HepG2 (cell line): Measurements from ENCODE around the gene KIAA0232. TPM values are rescaled to one million over a fixed set of nuclear protein-coding genes. Genes with fewer than 3 reads are reported as not detected.
A peak's percentile ranks its signal among the peaks of the same experiment; 100 is the strongest.

ENCODE experiments used
- CREM ChIP-seq, 2 experiments: sonication (generic) in 1 of 2; formaldehyde crosslinking in 1 of 2; IDR thresholded peaks; 2 replicates each; pipeline versions ENCODE4 v1.4.0 to v1.6.1; 2016 to 2020; ENCODE audit warnings: antibody characterized with exemption in 1 of 2, mild to moderate bottlenecking in 1 of 2, missing genetic modification reagents in 1 of 2
- EHMT2 ChIP-seq: fragments of 200-600 bp; sonication (generic); IDR thresholded peaks from 2 replicates; pipeline ENCODE4 v1.7.0; 2017; ENCODE audit warnings: antibody characterized with exemption, low read depth, low read length, borderline replicate concordance
- GABPB1 ChIP-seq: IDR thresholded peaks from 2 replicates; pipeline ENCODE4 v1.6.1; 2016; ENCODE audit warnings: mild to moderate bottlenecking, missing genetic modification reagents, moderate library complexity, missing compliant biosample characterization
- HNRNPLL ChIP-seq: fragments of 200-400 bp; formaldehyde crosslinking; IDR thresholded peaks from 2 replicates; pipeline ENCODE4 v1.6.1; 2017; ENCODE audit warnings: mild to moderate bottlenecking, low read depth, low read length; ENCODE audit not compliant: poor library complexity, severe bottlenecking
- KLF13 ChIP-seq: sonication (generic); formaldehyde crosslinking; IDR thresholded peaks from 2 replicates; pipeline ENCODE4 v1.4.0; 2020; ENCODE audit warnings: mild to moderate bottlenecking, missing genetic modification reagents
- MAFG ChIP-seq: sonication (generic); formaldehyde crosslinking; IDR thresholded peaks from 2 replicates; pipeline ENCODE4 v1.5.1; 2020; ENCODE audit warnings: mild to moderate bottlenecking, missing genetic modification reagents
- MTF1 ChIP-seq: sonication (generic); formaldehyde crosslinking; IDR thresholded peaks from 2 replicates; pipeline ENCODE4 v1.5.0; 2020; ENCODE audit warnings: missing genetic modification reagents
- MXI1 ChIP-seq: IDR thresholded peaks from 3 replicates; pipeline ENCODE4 v1.6.1; 2012; ENCODE audit warnings: low read depth, low read length, inconsistent platforms, borderline replicate concordance
- PCBP1 ChIP-seq: fragments of 200-400 bp; formaldehyde crosslinking; IDR thresholded peaks from 2 replicates; pipeline ENCODE4 v1.6.1; 2017; ENCODE audit warnings: mild to moderate bottlenecking, low read depth, low read length, borderline replicate concordance
- RBFOX2 ChIP-seq: fragments of 200-400 bp; formaldehyde crosslinking; IDR thresholded peaks from 2 replicates; pipeline ENCODE4 v1.6.1; 2017; ENCODE audit warnings: low read depth, mild to moderate bottlenecking, low read length
- SAP130 ChIP-seq: IDR thresholded peaks from 2 replicates; pipeline ENCODE4 v1.6.1; 2016; ENCODE audit warnings: low read depth
- SRSF1 ChIP-seq: fragments of 200-400 bp; formaldehyde crosslinking; optimal IDR thresholded peaks from 2 replicates; pipeline ENCODE3; 2017; ENCODE audit warnings: mild to moderate bottlenecking, low read depth, low read length, moderate library complexity
- ZFP82 ChIP-seq: sonication (generic); formaldehyde crosslinking; IDR thresholded peaks from 2 replicates; pipeline ENCODE4 v1.5.1; 2020; ENCODE audit warnings: mild to moderate bottlenecking, missing genetic modification reagents, borderline replicate concordance
- ZNF263 ChIP-seq: sonication (generic); formaldehyde crosslinking; IDR thresholded peaks from 2 replicates; pipeline ENCODE4 v1.4.0; 2020; ENCODE audit warnings: missing genetic modification reagents
- ZNF335 ChIP-seq: sonication (generic); formaldehyde crosslinking; IDR thresholded peaks from 2 replicates; pipeline ENCODE4 v1.4.0; 2020; ENCODE audit warnings: missing genetic modification reagents
- ZNF33A ChIP-seq: sonication (generic); formaldehyde crosslinking; IDR thresholded peaks from 2 replicates; pipeline ENCODE4 v1.5.1; 2020; ENCODE audit warnings: missing genetic modification reagents, mild to moderate bottlenecking, moderate library complexity, borderline replicate concordance
- ZNF772 ChIP-seq: sonication (generic); formaldehyde crosslinking; IDR thresholded peaks from 2 replicates; pipeline ENCODE4 v1.5.0; 2020; ENCODE audit warnings: mild to moderate bottlenecking, missing genetic modification reagents
- ZNF841 ChIP-seq: sonication (generic); formaldehyde crosslinking; IDR thresholded peaks from 2 replicates; pipeline ENCODE4 v1.8.1; 2023; ENCODE audit warnings: missing genetic modification reagents, borderline replicate concordance
- polyA plus RNA-seq, 8 experiments: library from polyadenylated mRNA; depleted of rRNA in 3 of 8; stranded (reverse) in 7 of 8; unstranded in 1 of 8; fragments of >200 nt; fragmentation: Illumina TruSeq in 4 of 8; extraction: Trizol in 4 of 8; gene quantifications; 2 replicates each; pipeline versions ENCODE4 v1.2.1 to v1.2.3, GENCODE V29; 2011 to 2016; ENCODE audit warnings: low read depth in 4 of 8, missing spikeins in 1 of 8, mixed read lengths in 1 of 8; ENCODE audit not compliant: insufficient read depth in 1 of 8
- total RNA-seq, 5 experiments: library from RNA; depleted of rRNA; stranded (reverse); fragments of >200 nt; fragmentation: Illumina TruSeq; extraction: Trizol; gene quantifications; 2 replicates each; pipeline ENCODE4 v1.2.3, GENCODE V29; 2016; ENCODE audit warnings: low read depth in 1 of 5
- TF ChIP-seq, protein P1 (sequence below): sonication (generic); formaldehyde crosslinking; IDR thresholded peaks from 2 replicates; pipeline ENCODE4 v1.5.1; 2020; ENCODE audit warnings: mild to moderate bottlenecking, missing genetic modification reagents, moderate library complexity
- TF ChIP-seq, protein P2 (sequence below): IDR thresholded peaks from 2 replicates; pipeline ENCODE4 v1.6.1; 2016; ENCODE audit warnings: missing genetic modification reagents, missing compliant biosample characterization
- TF ChIP-seq, protein P3 (sequence below): sonication (generic); formaldehyde crosslinking; IDR thresholded peaks from 2 replicates; pipeline ENCODE4 v1.4.0; 2020; ENCODE audit warnings: missing genetic modification reagents
- TF ChIP-seq, protein P4 (sequence below): sonication (generic); formaldehyde crosslinking; IDR thresholded peaks from 2 replicates; pipeline ENCODE4 v1.4.0; 2020; ENCODE audit warnings: missing genetic modification reagents

Gene KIAA0232
- total and polyA plus RNA-seq, 2 of the 13 experiments (the other 11 are each of a cell fraction or from before 2014, with no cell fraction given): 7.8 to 17.1 TPM

- TF ChIP-seq MXI1: peak; percentile 42; the same call in 1 of the 3 replicates
- no peak for TF ChIP-seq ZNF335
- no peak for TF ChIP-seq MAFG (CRISPR knock-in tag)
- no peak for TF ChIP-seq MTF1 (CRISPR knock-in tag)
- no peak for TF ChIP-seq ZNF841 (CRISPR knock-in tag)
- TF ChIP-seq ZNF33A (CRISPR knock-in tag): no peak
- 0 out of 2 replicates have a peak, but pooled peaks have one; percentile 17 for TF ChIP-seq RBFOX2
- no peak for TF ChIP-seq SRSF1
- no peak for TF ChIP-seq HNRNPLL
- TF ChIP-seq EHMT2: no peak
- TF ChIP-seq ZFP82 (CRISPR knock-in tag): no peak
- TF ChIP-seq PCBP1: no peak
- TF ChIP-seq, protein P1, sequence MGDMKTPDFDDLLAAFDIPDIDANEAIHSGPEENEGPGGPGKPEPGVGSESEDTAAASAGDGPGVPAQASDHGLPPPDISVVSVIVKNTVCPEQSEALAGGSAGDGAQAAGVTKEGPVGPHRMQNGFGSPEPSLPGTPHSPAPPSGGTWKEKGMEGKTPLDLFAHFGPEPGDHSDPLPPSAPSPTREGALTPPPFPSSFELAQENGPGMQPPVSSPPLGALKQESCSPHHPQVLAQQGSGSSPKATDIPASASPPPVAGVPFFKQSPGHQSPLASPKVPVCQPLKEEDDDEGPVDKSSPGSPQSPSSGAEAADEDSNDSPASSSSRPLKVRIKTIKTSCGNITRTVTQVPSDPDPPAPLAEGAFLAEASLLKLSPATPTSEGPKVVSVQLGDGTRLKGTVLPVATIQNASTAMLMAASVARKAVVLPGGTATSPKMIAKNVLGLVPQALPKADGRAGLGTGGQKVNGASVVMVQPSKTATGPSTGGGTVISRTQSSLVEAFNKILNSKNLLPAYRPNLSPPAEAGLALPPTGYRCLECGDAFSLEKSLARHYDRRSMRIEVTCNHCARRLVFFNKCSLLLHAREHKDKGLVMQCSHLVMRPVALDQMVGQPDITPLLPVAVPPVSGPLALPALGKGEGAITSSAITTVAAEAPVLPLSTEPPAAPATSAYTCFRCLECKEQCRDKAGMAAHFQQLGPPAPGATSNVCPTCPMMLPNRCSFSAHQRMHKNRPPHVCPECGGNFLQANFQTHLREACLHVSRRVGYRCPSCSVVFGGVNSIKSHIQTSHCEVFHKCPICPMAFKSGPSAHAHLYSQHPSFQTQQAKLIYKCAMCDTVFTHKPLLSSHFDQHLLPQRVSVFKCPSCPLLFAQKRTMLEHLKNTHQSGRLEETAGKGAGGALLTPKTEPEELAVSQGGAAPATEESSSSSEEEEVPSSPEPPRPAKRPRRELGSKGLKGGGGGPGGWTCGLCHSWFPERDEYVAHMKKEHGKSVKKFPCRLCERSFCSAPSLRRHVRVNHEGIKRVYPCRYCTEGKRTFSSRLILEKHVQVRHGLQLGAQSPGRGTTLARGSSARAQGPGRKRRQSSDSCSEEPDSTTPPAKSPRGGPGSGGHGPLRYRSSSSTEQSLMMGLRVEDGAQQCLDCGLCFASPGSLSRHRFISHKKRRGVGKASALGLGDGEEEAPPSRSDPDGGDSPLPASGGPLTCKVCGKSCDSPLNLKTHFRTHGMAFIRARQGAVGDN (CRISPR knock-in tag): peak; percentile 52
- TF ChIP-seq, protein P2, sequence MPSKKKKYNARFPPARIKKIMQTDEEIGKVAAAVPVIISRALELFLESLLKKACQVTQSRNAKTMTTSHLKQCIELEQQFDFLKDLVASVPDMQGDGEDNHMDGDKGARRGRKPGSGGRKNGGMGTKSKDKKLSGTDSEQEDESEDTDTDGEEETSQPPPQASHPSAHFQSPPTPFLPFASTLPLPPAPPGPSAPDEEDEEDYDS: no peak
- TF ChIP-seq, protein P3, sequence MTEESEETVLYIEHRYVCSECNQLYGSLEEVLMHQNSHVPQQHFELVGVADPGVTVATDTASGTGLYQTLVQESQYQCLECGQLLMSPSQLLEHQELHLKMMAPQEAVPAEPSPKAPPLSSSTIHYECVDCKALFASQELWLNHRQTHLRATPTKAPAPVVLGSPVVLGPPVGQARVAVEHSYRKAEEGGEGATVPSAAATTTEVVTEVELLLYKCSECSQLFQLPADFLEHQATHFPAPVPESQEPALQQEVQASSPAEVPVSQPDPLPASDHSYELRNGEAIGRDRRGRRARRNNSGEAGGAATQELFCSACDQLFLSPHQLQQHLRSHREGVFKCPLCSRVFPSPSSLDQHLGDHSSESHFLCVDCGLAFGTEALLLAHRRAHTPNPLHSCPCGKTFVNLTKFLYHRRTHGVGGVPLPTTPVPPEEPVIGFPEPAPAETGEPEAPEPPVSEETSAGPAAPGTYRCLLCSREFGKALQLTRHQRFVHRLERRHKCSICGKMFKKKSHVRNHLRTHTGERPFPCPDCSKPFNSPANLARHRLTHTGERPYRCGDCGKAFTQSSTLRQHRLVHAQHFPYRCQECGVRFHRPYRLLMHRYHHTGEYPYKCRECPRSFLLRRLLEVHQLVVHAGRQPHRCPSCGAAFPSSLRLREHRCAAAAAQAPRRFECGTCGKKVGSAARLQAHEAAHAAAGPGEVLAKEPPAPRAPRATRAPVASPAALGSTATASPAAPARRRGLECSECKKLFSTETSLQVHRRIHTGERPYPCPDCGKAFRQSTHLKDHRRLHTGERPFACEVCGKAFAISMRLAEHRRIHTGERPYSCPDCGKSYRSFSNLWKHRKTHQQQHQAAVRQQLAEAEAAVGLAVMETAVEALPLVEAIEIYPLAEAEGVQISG (CRISPR knock-in tag): no peak
- peak; percentile 86 for TF ChIP-seq ZNF263 (CRISPR knock-in tag)
- no peak for TF ChIP-seq KLF13
- no peak for TF ChIP-seq CREM (IDR thresholded peaks at IDR 0.05)
- TF ChIP-seq CREM (CRISPR knock-in tag; IDR thresholded peaks at IDR 0.05): no peak
- peak; percentile 20; the same call in 1 of the 2 replicates for TF ChIP-seq GABPB1 (CRISPR knock-in tag)
- 0 out of 2 replicates have a peak, but pooled peaks have one; percentile 6 for TF ChIP-seq ZNF772
- peak; percentile 49; the same call in 1 of the 2 replicates for TF ChIP-seq SAP130 (CRISPR knock-in tag)
- TF ChIP-seq, protein P4, sequence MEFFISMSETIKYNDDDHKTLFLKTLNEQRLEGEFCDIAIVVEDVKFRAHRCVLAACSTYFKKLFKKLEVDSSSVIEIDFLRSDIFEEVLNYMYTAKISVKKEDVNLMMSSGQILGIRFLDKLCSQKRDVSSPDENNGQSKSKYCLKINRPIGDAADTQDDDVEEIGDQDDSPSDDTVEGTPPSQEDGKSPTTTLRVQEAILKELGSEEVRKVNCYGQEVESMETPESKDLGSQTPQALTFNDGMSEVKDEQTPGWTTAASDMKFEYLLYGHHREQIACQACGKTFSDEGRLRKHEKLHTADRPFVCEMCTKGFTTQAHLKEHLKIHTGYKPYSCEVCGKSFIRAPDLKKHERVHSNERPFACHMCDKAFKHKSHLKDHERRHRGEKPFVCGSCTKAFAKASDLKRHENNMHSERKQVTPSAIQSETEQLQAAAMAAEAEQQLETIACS (CRISPR knock-in tag): no peak
Measured at GRCh38 chr4:6734165-6734786, 48.3 kb upstream of the KIAA0232 start (continued).
